PC-3 (cell line): ENCODE data around the gene LAMB2. TPM values are rescaled to one million over a fixed set of nuclear protein-coding genes. Genes with fewer than 3 reads are reported as not detected.

ENCODE experiments used
- ATAC-seq: fragments of 200-7000 bp; cut with Tn5 transposase; 2 replicates; pipeline ENCODE4 v1.9.1; 2020; ENCODE audit warnings: mild to moderate bottlenecking, moderate library complexity
- BruUV-seq: library from RNA; stranded (reverse); fragments of 400-500 nt; replicated peaks from 2 replicates; lab custom pipeline; 2021; lab: Mats Ljungman, UMichigan
- CTCF ChIA-PET: fragments of 300-600 bp; sonication (Branson Sonifier 250); formaldehyde crosslinking; loops from one replicate; lab custom pipeline; 2022; ENCODE audit warnings: antibody characterized with exemption; lab: Charles Lee
- POLR2A ChIA-PET: fragments of 300-600 bp; sonication (Branson Sonifier 250); formaldehyde crosslinking; loops from one replicate; lab custom pipeline; 2022; ENCODE audit warnings: antibody characterized with exemption; ENCODE audit not compliant: unreplicated experiment; lab: Charles Lee
- DNase-seq: peaks from one replicate; pipeline ENCODE4 v3.0.0-alpha.2; 2015
- H2AFZ ChIP-seq: fragments of 300-600 bp; sonication (generic); 2 replicates; pipeline ENCODE4 v1.6.0; 2016; ENCODE audit warnings: antibody characterized with exemption, low read length
- H3F3A ChIP-seq: fragments of 300-600 bp; sonication (generic); one replicate; pipeline ENCODE4 v1.6.0; 2017; ENCODE audit warnings: antibody characterized with exemption, low read length, control low read depth, mild to moderate bottlenecking; ENCODE audit not compliant: unreplicated experiment
- H3K27ac ChIP-seq: fragments of 300-600 bp; sonication (generic); 2 replicates; pipeline ENCODE4 v1.5.1; 2016; ENCODE audit warnings: mild to moderate bottlenecking, low read length
- H3K27me3 ChIP-seq: fragments of 300-600 bp; sonication (generic); 2 replicates; pipeline ENCODE4 v1.6.1; 2016; ENCODE audit warnings: low read length, mixed read lengths
- H3K36me3 ChIP-seq: fragments of 300-600 bp; sonication (generic); 2 replicates; pipeline ENCODE4 v1.6.1; 2016; ENCODE audit warnings: low read depth, mixed run types, low read length, mixed read lengths
- H3K4me1 ChIP-seq: fragments of 300-600 bp; sonication (generic); 2 replicates; pipeline ENCODE4 v1.5.1; 2016; ENCODE audit warnings: low read length; ENCODE audit not compliant: insufficient read depth
- H3K4me2 ChIP-seq: fragments of 300-600 bp; sonication (generic); 2 replicates; pipeline ENCODE4 v1.6.0; 2016; ENCODE audit warnings: low read length
- H3K4me3 ChIP-seq: fragments of 300-600 bp; sonication (generic); 2 replicates; pipeline ENCODE4 v1.5.1; 2016; ENCODE audit warnings: mild to moderate bottlenecking, low read length, mixed read lengths
- H3K79me2 ChIP-seq: fragments of 300-600 bp; sonication (generic); 2 replicates; pipeline ENCODE4 v1.6.1; 2017; ENCODE audit warnings: low read length, mixed read lengths
- H3K9ac ChIP-seq: fragments of 300-600 bp; sonication (generic); 2 replicates; pipeline ENCODE4 v1.6.0; 2016; ENCODE audit warnings: mild to moderate bottlenecking, low read length
- H3K9me2 ChIP-seq: fragments of 300-600 bp; sonication (generic); replicated peaks from 2 replicates; pipeline ENCODE4 v1.6.1; 2016; ENCODE audit warnings: mixed run types, low read length, mixed read lengths
- H3K9me3 ChIP-seq: fragments of 300-600 bp; sonication (generic); 2 replicates; pipeline ENCODE4 v1.6.1; 2016; ENCODE audit warnings: low read length, mixed read lengths
- H4K20me1 ChIP-seq: fragments of 300-600 bp; sonication (generic); 2 replicates; pipeline ENCODE4 v1.6.1; 2016; ENCODE audit warnings: low read length, mixed read lengths
- CTCF ChIP-seq: fragments of 300-600 bp; sonication (generic); conservative IDR thresholded peaks from 2 replicates; pipeline ENCODE4 v1.5.1; 2017; ENCODE audit warnings: antibody characterized with exemption, low read depth, mild to moderate bottlenecking, low read length
- EZH2 ChIP-seq: fragments of 300-600 bp; sonication (generic); IDR thresholded peaks from one replicate; pipeline ENCODE4 v1.6.1; 2017; ENCODE audit warnings: antibody characterized with exemption, mild to moderate bottlenecking, low read length; ENCODE audit not compliant: unreplicated experiment
- EZH2phosphoT487 ChIP-seq: fragments of 300-600 bp; sonication (generic); IDR thresholded peaks from 2 replicates; pipeline ENCODE4 v1.6.1; 2018; ENCODE audit warnings: mild to moderate bottlenecking, antibody characterized with exemption, low read length, borderline replicate concordance
- intact Hi-C: fragments of 100-400 bp; cut with micrococcal nuclease; formaldehyde crosslinking; loops from 2 replicates; pipeline ENCODE4 v1.9.0; 2023
- total RNA-seq: library from RNA; depleted of rRNA; stranded (reverse); fragments of >200 nt; gene quantifications from 2 replicates; pipeline ENCODE4 v1.2.3, GENCODE V29; 2014

LAMB2 gene
- total RNA-seq, 1 experiment from 2014 or later: 240 TPM

GRCh38 chr3:49162751-49163419 lies 30.0 kb upstream of the LAMB2 start:
- peaks cover 28% of the 10 kb centered on the region for H3K79me2 ChIP-seq
- intact Hi-C loops: no loop called here
- H3K9me3 ChIP-seq: no peaks in the 10 kb centered on the region
- no peak overlapping the region for H3K27ac ChIP-seq
- H3F3A ChIP-seq: no peaks in the 10 kb centered on the region
- peaks cover 15% of the 10 kb centered on the region; the same call in 1 of the 2 replicates for H3K36me3 ChIP-seq
- H2AFZ ChIP-seq: no peak overlapping the region
- ChIA-PET POLR2A (no interaction called here), CTCF (no interaction called here)
- no peak for TF ChIP-seq CTCF
- TF ChIP-seq EZH2phosphoT487: no peak
- no peak for TF ChIP-seq EZH2
- no peak for DNase-seq
- H3K4me1 ChIP-seq: peaks cover 16% of the 10 kb centered on the region
- ATAC-seq: no peak
- no peaks in the 10 kb centered on the region for H3K9me2 ChIP-seq
- BruUV-seq: no TSS peak
- H4K20me1 ChIP-seq: no peaks in the 10 kb centered on the region
- H3K4me3 ChIP-seq: no peak overlapping the region
- H3K4me2 ChIP-seq: no peak overlapping the region
- H3K27me3 ChIP-seq: no peaks in the 10 kb centered on the region
- no peak overlapping the region for H3K9ac ChIP-seq

GRCh38 chr3:49161808-49162530 lies 29.1 kb upstream of the LAMB2 start:
- POLR2A ChIA-PET: no interaction called here
- Histone ChIP-seq H4K20me1 (no peaks in the 10 kb centered on the region), H3K4me3 (no peak overlapping the region), H3K27me3 (no peaks in the 10 kb centered on the region), H3F3A (no peaks in the 10 kb centered on the region), H3K27ac (no peak overlapping the region), H3K36me3 (peaks cover 15% of the 10 kb centered on the region; the same call in 1 of the 2 replicates), H3K4me1 (peaks cover 16% of the 10 kb centered on the region), H2AFZ (no peak overlapping the region), H3K79me2 (peaks cover 28% of the 10 kb centered on the region), H3K4me2 (no peak overlapping the region), H3K9ac (no peak overlapping the region), H3K9me2 (no peaks in the 10 kb centered on the region), H3K9me3 (no peaks in the 10 kb centered on the region)
- ATAC-seq (no peak), DNase-seq (no peak)
- TF ChIP-seq CTCF (no peak), EZH2 (no peak), EZH2phosphoT487 (no peak)
- intact Hi-C loops: no loop called here
- CTCF ChIA-PET: no interaction called here
- BruUV-seq: no TSS peak

GRCh38 chr3:49161197-49161596 lies 28.3 kb upstream of the LAMB2 start:
- Histone ChIP-seq H3K79me2 (peaks cover 21% of the 10 kb centered on the region), H3K4me1 (peaks cover 10% of the 10 kb centered on the region), H2AFZ (no peak overlapping the region), H3K4me2 (no peak overlapping the region), H3K27ac (no peak overlapping the region), H3F3A (no peaks in the 10 kb centered on the region), H3K36me3 (peaks cover 15% of the 10 kb centered on the region; the same call in 1 of the 2 replicates), H3K4me3 (no peak overlapping the region), H3K9ac (no peak overlapping the region), H3K9me2 (no peaks in the 10 kb centered on the region), H4K20me1 (no peaks in the 10 kb centered on the region), H3K9me3 (no peaks in the 10 kb centered on the region), H3K27me3 (no peaks in the 10 kb centered on the region)
- ATAC-seq: no peak
- TF ChIP-seq EZH2phosphoT487 (no peak), CTCF (no peak), EZH2 (no peak)
- intact Hi-C loops: no loop called here
- no peak for DNase-seq
- ChIA-PET POLR2A (no interaction called here), CTCF (no interaction called here)
- no TSS peak for BruUV-seq
